ENCODE results near the gene VAMP3.

DNA sequence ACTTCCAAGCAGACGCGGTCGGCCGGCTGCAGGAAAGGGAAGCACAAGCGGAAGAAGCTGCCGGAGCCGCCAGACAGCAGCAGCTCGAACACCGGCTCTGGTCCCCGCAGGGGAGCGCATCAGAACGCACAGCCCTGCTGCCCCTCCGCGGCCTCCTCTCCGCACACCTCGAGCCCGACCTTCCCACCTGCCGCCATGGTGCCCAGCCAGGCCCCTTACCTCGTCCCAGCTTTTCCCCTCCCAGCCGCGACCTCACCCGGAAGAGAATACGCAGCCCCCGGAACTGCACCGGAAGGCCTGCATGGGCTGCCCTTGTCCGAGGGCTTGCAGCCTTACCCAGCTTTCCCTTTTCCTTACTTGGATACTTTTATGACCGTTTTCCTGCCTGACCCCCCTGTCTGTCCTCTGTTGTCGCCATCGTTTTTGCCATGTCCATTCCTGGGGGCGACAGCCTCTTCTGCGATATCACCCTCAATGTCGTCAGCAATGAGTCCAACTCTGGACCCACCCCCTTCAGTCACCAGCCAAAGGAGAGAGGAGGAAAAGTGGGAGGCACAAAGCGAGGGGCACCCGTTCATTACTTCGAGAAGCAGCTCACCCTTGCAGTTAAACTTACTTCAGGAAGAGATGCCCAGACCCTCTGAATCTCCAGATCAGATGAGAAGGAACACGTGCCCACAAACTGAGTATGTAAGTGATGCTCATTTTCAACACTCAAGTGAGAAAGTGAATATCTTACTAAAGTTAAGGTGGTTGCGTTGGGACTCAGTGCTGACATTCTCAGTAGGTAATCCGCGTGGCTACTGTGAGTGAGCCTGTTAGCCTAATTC, 56.2 kb downstream of the VAMP3 start:
- TF ChIP-seq, protein P1, sequence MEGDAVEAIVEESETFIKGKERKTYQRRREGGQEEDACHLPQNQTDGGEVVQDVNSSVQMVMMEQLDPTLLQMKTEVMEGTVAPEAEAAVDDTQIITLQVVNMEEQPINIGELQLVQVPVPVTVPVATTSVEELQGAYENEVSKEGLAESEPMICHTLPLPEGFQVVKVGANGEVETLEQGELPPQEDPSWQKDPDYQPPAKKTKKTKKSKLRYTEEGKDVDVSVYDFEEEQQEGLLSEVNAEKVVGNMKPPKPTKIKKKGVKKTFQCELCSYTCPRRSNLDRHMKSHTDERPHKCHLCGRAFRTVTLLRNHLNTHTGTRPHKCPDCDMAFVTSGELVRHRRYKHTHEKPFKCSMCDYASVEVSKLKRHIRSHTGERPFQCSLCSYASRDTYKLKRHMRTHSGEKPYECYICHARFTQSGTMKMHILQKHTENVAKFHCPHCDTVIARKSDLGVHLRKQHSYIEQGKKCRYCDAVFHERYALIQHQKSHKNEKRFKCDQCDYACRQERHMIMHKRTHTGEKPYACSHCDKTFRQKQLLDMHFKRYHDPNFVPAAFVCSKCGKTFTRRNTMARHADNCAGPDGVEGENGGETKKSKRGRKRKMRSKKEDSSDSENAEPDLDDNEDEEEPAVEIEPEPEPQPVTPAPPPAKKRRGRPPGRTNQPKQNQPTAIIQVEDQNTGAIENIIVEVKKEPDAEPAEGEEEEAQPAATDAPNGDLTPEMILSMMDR (IDR thresholded peaks at IDR 0.05; ENCODE audit: low read depth, low read length, poor library complexity, severe bottlenecking): no peak
- no peak for TF ChIP-seq EZH2phosphoT487 (IDR thresholded peaks at IDR 0.05; ENCODE audit: borderline replicate concordance, low read length)

All from DOHH2 (cell line).